ENCODE results near the gene P4HA2.
"Not testable (repeated sequence)": the region's sequence is repeated elsewhere in the genome, so short reads cannot be mapped to it uniquely, and the experiment has no call there.

The P4HA2 gene

GRCh38 chr5:132195727-132196126, 31.9 kb downstream of the P4HA2 start:
- DNase-seq, result no peak

- DNase-seq, result no peak
Measured at GRCh38 chr5:132193165-132193694, 34.4 kb downstream of the P4HA2 start.

- peak; percentile 70 for DNase-seq
Measured at GRCh38 chr5:132190161-132190817, 37.4 kb downstream of the P4HA2 start.

- DNase-seq, result no peak
Measured at GRCh38 chr5:132184588-132184987, 43.1 kb downstream of the P4HA2 start.

GRCh38 chr5:132183723-132184122, 43.9 kb downstream of the P4HA2 start:
- DNase-seq, result no peak

- no peak for DNase-seq
Measured at GRCh38 chr5:132182359-132183040, 45.2 kb downstream of the P4HA2 start.

- DNase-seq, result no peak
Measured at GRCh38 chr5:132181011-132181629, 46.5 kb downstream of the P4HA2 start.

- DNase-seq, result peak; percentile 36
Measured at GRCh38 chr5:132180134-132180745, 47.4 kb downstream of the P4HA2 start.

- no peak for DNase-seq
Measured at GRCh38 chr5:132179405-132179804, 48.2 kb downstream of the P4HA2 start.

GRCh38 chr5:132177691-132178149, 49.9 kb downstream of the P4HA2 start:
- DNase-seq, result no peak

GRCh38 chr5:132176987-132177386, 50.7 kb downstream of the P4HA2 start:
- DNase-seq, result no peak

- no peak for DNase-seq
Measured at GRCh38 chr5:132176521-132176945, 51.1 kb downstream of the P4HA2 start.

- DNase-seq, result no peak
Measured at GRCh38 chr5:132162945-132163344, 64.7 kb downstream of the P4HA2 start.

GRCh38 chr5:132161574-132162326, 65.9 kb downstream of the P4HA2 start:
- DNase-seq, result not testable (repeated sequence)

GRCh38 chr5:132156413-132156812, 71.2 kb downstream of the P4HA2 start:
- no peak for DNase-seq

GRCh38 chr5:132150565-132150964, 77.1 kb downstream of the P4HA2 start:
- no peak for DNase-seq

- DNase-seq, result no peak
Measured at GRCh38 chr5:132147663-132148062, 80.0 kb downstream of the P4HA2 start.

- DNase-seq, result not testable (repeated sequence)
Measured at GRCh38 chr5:132145326-132145725, 82.3 kb downstream of the P4HA2 start.

- no peak for DNase-seq
Measured at GRCh38 chr5:132143148-132143547, 84.5 kb downstream of the P4HA2 start.

GRCh38 chr5:132142459-132142858, 85.2 kb downstream of the P4HA2 start:
- DNase-seq, result no peak
